ENCODE measurements around the gene MAGI2. TPM values are rescaled to one million over a fixed set of nuclear protein-coding genes. Genes with fewer than 3 reads are reported as not detected.

The MAGI2 gene
- total and polyA plus RNA-seq, 4 donors, result 43.4 to 61.3 (median 50.1) TPM

GRCh38 chr7:78476851-78477405 is 976.5 kb downstream of the MAGI2 start:
- no peaks in the 10 kb centered on the region for H3K36me3 ChIP-seq (ENCODE audit: control insufficient read depth, insufficient read depth, low read length)
- WGBS (ENCODE audit: insufficient coverage), result no CpG with 5 or more reads among the region's 2 CpGs
- no peaks in the 10 kb centered on the region for H3K9me3 ChIP-seq (ENCODE audit: control insufficient read depth, insufficient read depth, low read length)
- no peak overlapping the region for H3K4me3 ChIP-seq (ENCODE audit: low read depth, low read length)
- DNase-seq (ENCODE audit: low read depth in 4 of 6, low spot score in 6 of 6), result peak in 1 of 6 donors; percentile 39
- H3K27ac ChIP-seq (ENCODE audit: low read depth, low read length), result no peak overlapping the region
- no peaks in the 10 kb centered on the region for H3K4me1 ChIP-seq (ENCODE audit: control insufficient read depth, insufficient read depth, low read length)
- H3K27me3 ChIP-seq (ENCODE audit: control insufficient read depth, insufficient read depth, low read length), result no peaks in the 10 kb centered on the region

- Histone ChIP-seq H3K36me3 (ENCODE audit: control insufficient read depth, insufficient read depth, low read length) (no peaks in the 10 kb centered on the region), H3K4me1 (ENCODE audit: control insufficient read depth, insufficient read depth, low read length) (no peaks in the 10 kb centered on the region), H3K4me3 (ENCODE audit: low read depth, low read length) (no peak overlapping the region), H3K27ac (ENCODE audit: low read depth, low read length) (no peak overlapping the region), H3K9me3 (ENCODE audit: control insufficient read depth, insufficient read depth, low read length) (no peaks in the 10 kb centered on the region), H3K27me3 (ENCODE audit: control insufficient read depth, insufficient read depth, low read length) (no peaks in the 10 kb centered on the region)
- no peak for DNase-seq (ENCODE audit: low read depth in 4 of 6, low spot score in 6 of 6)
- WGBS (ENCODE audit: insufficient coverage), result 83% methylated on average over 1 of the region's 5 CpGs
Measured at GRCh38 chr7:78473571-78474301, 979.7 kb downstream of the MAGI2 start.

- Histone ChIP-seq H3K4me1 (ENCODE audit: control insufficient read depth, insufficient read depth, low read length) (no peaks in the 10 kb centered on the region), H3K9me3 (ENCODE audit: control insufficient read depth, insufficient read depth, low read length) (no peaks in the 10 kb centered on the region), H3K27me3 (ENCODE audit: control insufficient read depth, insufficient read depth, low read length) (no peaks in the 10 kb centered on the region), H3K27ac (ENCODE audit: low read depth, low read length) (no peak overlapping the region), H3K4me3 (ENCODE audit: low read depth, low read length) (no peak overlapping the region), H3K36me3 (ENCODE audit: control insufficient read depth, insufficient read depth, low read length) (no peaks in the 10 kb centered on the region)
- DNase-seq (ENCODE audit: low read depth in 4 of 6, low spot score in 6 of 6), result no peak
- no CpG with 5 or more reads among the region's 1 CpG for WGBS (ENCODE audit: insufficient coverage)
Measured at GRCh38 chr7:78473021-78473420, 980.4 kb downstream of the MAGI2 start.

GRCh38 chr7:78472519-78472918 is 980.9 kb downstream of the MAGI2 start:
- Histone ChIP-seq H3K36me3 (ENCODE audit: control insufficient read depth, insufficient read depth, low read length) (no peaks in the 10 kb centered on the region), H3K9me3 (ENCODE audit: control insufficient read depth, insufficient read depth, low read length) (no peaks in the 10 kb centered on the region), H3K27ac (ENCODE audit: low read depth, low read length) (no peak overlapping the region), H3K4me3 (ENCODE audit: low read depth, low read length) (no peak overlapping the region), H3K4me1 (ENCODE audit: control insufficient read depth, insufficient read depth, low read length) (no peaks in the 10 kb centered on the region), H3K27me3 (ENCODE audit: control insufficient read depth, insufficient read depth, low read length) (no peaks in the 10 kb centered on the region)
- DNase-seq (ENCODE audit: low read depth in 4 of 6, low spot score in 6 of 6), result no peak

GRCh38 chr7:78465894-78466293 is 987.6 kb downstream of the MAGI2 start:
- H3K36me3 ChIP-seq (ENCODE audit: control insufficient read depth, insufficient read depth, low read length), result no peaks in the 10 kb centered on the region
- H3K27me3 ChIP-seq (ENCODE audit: control insufficient read depth, insufficient read depth, low read length), result no peaks in the 10 kb centered on the region
- no peaks in the 10 kb centered on the region for H3K4me1 ChIP-seq (ENCODE audit: control insufficient read depth, insufficient read depth, low read length)
- no peak overlapping the region for H3K27ac ChIP-seq (ENCODE audit: low read depth, low read length)
- H3K9me3 ChIP-seq (ENCODE audit: control insufficient read depth, insufficient read depth, low read length), result no peaks in the 10 kb centered on the region
- no peak for DNase-seq (ENCODE audit: low read depth in 4 of 6, low spot score in 6 of 6)
- WGBS (ENCODE audit: insufficient coverage), result 94% methylated on average over 2 of the region's 5 CpGs
- no peak overlapping the region for H3K4me3 ChIP-seq (ENCODE audit: low read depth, low read length)

- no peaks in the 10 kb centered on the region for H3K27me3 ChIP-seq (ENCODE audit: control insufficient read depth, insufficient read depth, low read length)
- no peak overlapping the region for H3K27ac ChIP-seq (ENCODE audit: low read depth, low read length)
- no peaks in the 10 kb centered on the region for H3K36me3 ChIP-seq (ENCODE audit: control insufficient read depth, insufficient read depth, low read length)
- no peaks in the 10 kb centered on the region for H3K9me3 ChIP-seq (ENCODE audit: control insufficient read depth, insufficient read depth, low read length)
- DNase-seq (ENCODE audit: low read depth in 4 of 6, low spot score in 6 of 6), result no peak
- no peaks in the 10 kb centered on the region for H3K4me1 ChIP-seq (ENCODE audit: control insufficient read depth, insufficient read depth, low read length)
- WGBS (ENCODE audit: insufficient coverage), result 100% methylated on average over 3 of the region's 3 CpGs
- no peak overlapping the region for H3K4me3 ChIP-seq (ENCODE audit: low read depth, low read length)
Measured at GRCh38 chr7:78463039-78463438, 990.4 kb downstream of the MAGI2 start.

- Histone ChIP-seq H3K36me3 (ENCODE audit: control insufficient read depth, insufficient read depth, low read length) (no peaks in the 10 kb centered on the region), H3K4me1 (ENCODE audit: control insufficient read depth, insufficient read depth, low read length) (no peaks in the 10 kb centered on the region), H3K27ac (ENCODE audit: low read depth, low read length) (no peak overlapping the region), H3K4me3 (ENCODE audit: low read depth, low read length) (no peak overlapping the region), H3K9me3 (ENCODE audit: control insufficient read depth, insufficient read depth, low read length) (no peaks in the 10 kb centered on the region), H3K27me3 (ENCODE audit: control insufficient read depth, insufficient read depth, low read length) (no peaks in the 10 kb centered on the region)
- peak in 1 of 6 donors; percentile 37 for DNase-seq (ENCODE audit: low read depth in 4 of 6, low spot score in 6 of 6)
- 90% methylated on average over 2 of the region's 6 CpGs for WGBS (ENCODE audit: insufficient coverage)
Measured at GRCh38 chr7:78450706-78451105, 1002.8 kb downstream of the MAGI2 start.

GRCh38 chr7:78448911-78449310 is 1004.6 kb downstream of the MAGI2 start:
- Histone ChIP-seq H3K36me3 (ENCODE audit: control insufficient read depth, insufficient read depth, low read length) (no peaks in the 10 kb centered on the region), H3K4me3 (ENCODE audit: low read depth, low read length) (no peak overlapping the region), H3K27me3 (ENCODE audit: control insufficient read depth, insufficient read depth, low read length) (no peaks in the 10 kb centered on the region), H3K27ac (ENCODE audit: low read depth, low read length) (no peak overlapping the region), H3K9me3 (ENCODE audit: control insufficient read depth, insufficient read depth, low read length) (no peaks in the 10 kb centered on the region), H3K4me1 (ENCODE audit: control insufficient read depth, insufficient read depth, low read length) (no peaks in the 10 kb centered on the region)
- 60% methylated on average over 1 of the region's 5 CpGs for WGBS (ENCODE audit: insufficient coverage)
- DNase-seq (ENCODE audit: low read depth in 4 of 6, low spot score in 6 of 6), result no peak

- Histone ChIP-seq H3K4me1 (ENCODE audit: control insufficient read depth, insufficient read depth, low read length) (no peaks in the 10 kb centered on the region), H3K4me3 (ENCODE audit: low read depth, low read length) (no peak overlapping the region), H3K36me3 (ENCODE audit: control insufficient read depth, insufficient read depth, low read length) (no peaks in the 10 kb centered on the region), H3K27ac (ENCODE audit: low read depth, low read length) (no peak overlapping the region), H3K9me3 (ENCODE audit: control insufficient read depth, insufficient read depth, low read length) (no peaks in the 10 kb centered on the region), H3K27me3 (ENCODE audit: control insufficient read depth, insufficient read depth, low read length) (no peaks in the 10 kb centered on the region)
- no peak for DNase-seq (ENCODE audit: low read depth in 4 of 6, low spot score in 6 of 6)
- WGBS (ENCODE audit: insufficient coverage), result 100% methylated on average over 1 of the region's 2 CpGs
Measured at GRCh38 chr7:78444267-78444666, 1009.2 kb downstream of the MAGI2 start.

- Histone ChIP-seq H3K27ac (ENCODE audit: low read depth, low read length) (no peak overlapping the region), H3K36me3 (ENCODE audit: control insufficient read depth, insufficient read depth, low read length) (no peaks in the 10 kb centered on the region), H3K9me3 (ENCODE audit: control insufficient read depth, insufficient read depth, low read length) (no peaks in the 10 kb centered on the region), H3K27me3 (ENCODE audit: control insufficient read depth, insufficient read depth, low read length) (no peaks in the 10 kb centered on the region), H3K4me1 (ENCODE audit: control insufficient read depth, insufficient read depth, low read length) (no peaks in the 10 kb centered on the region), H3K4me3 (ENCODE audit: low read depth, low read length) (no peak overlapping the region)
- DNase-seq (ENCODE audit: low read depth in 4 of 6, low spot score in 6 of 6), result no peak
- no CpG with 5 or more reads among the region's 4 CpGs for WGBS (ENCODE audit: insufficient coverage)
Measured at GRCh38 chr7:78443811-78444210, 1009.7 kb downstream of the MAGI2 start.

Measured in spinal cord (tissue), 10 donors.